ENCODE data around the gene SKP1.

SKP1 gene

GRCh38 chr5:134120386-134121138, 56.2 kb downstream of the SKP1 start:
- no peaks in the 10 kb centered on the region for H3K9me3 ChIP-seq (ENCODE audit: insufficient read depth, low read length, severe bottlenecking)
- DNase-seq (no peak), ATAC-seq (ENCODE audit: insufficient read depth, low read depth) (no peak)
- peaks cover 13% of the 10 kb centered on the region for H3K4me1 ChIP-seq (ENCODE audit: insufficient read depth, low read length)
- H4K20me1 ChIP-seq (ENCODE audit: insufficient read depth, low read length), result peaks cover 44% of the 10 kb centered on the region
- H3K27me3 ChIP-seq (ENCODE audit: insufficient read depth, low read length, poor library complexity), result peaks cover 23% of the 10 kb centered on the region
- H3K4me2 ChIP-seq (ENCODE audit: insufficient read depth, low read length), result no peak overlapping the region
- H3K9ac ChIP-seq (ENCODE audit: low read depth, low read length), result no peak overlapping the region
- no peak overlapping the region for H3K27ac ChIP-seq (ENCODE audit: low read length)
- TF ChIP-seq EZH2 (IDR thresholded peaks at IDR 0.05; ENCODE audit: borderline replicate concordance, low read depth, low read length, severe bottlenecking) (no peak), CTCF (IDR thresholded peaks at IDR 0.05; ENCODE audit: borderline replicate concordance, extremely low read depth, low read length, poor library complexity, severe bottlenecking) (no peak)
- no peaks in the 10 kb centered on the region for H3K36me3 ChIP-seq (ENCODE audit: insufficient read depth, low read length)
- no peak overlapping the region for H2AFZ ChIP-seq (ENCODE audit: low read depth, low read length)
- no peaks in the 10 kb centered on the region for H3K79me2 ChIP-seq (ENCODE audit: insufficient read depth, low read length)
- H3K4me3 ChIP-seq (ENCODE audit: low read depth in 1 of 2, low read length in 2 of 2), result no peak overlapping the region

GRCh38 chr5:134119720-134120119, 57.0 kb downstream of the SKP1 start:
- Histone ChIP-seq H4K20me1 (ENCODE audit: insufficient read depth, low read length) (peaks cover 44% of the 10 kb centered on the region), H3K27ac (ENCODE audit: low read length) (no peak overlapping the region)

GRCh38 chr5:134118212-134118835, 58.4 kb downstream of the SKP1 start:
- no peak overlapping the region for H3K9ac ChIP-seq (ENCODE audit: low read depth, low read length)
- H3K4me2 ChIP-seq (ENCODE audit: insufficient read depth, low read length), result no peak overlapping the region
- DNase-seq (no peak), ATAC-seq (ENCODE audit: insufficient read depth, low read depth) (no peak)
- no peak overlapping the region for H2AFZ ChIP-seq (ENCODE audit: low read depth, low read length)
- peaks cover 21% of the 10 kb centered on the region for H3K4me1 ChIP-seq (ENCODE audit: insufficient read depth, low read length)
- H3K9me3 ChIP-seq (ENCODE audit: insufficient read depth, low read length, severe bottlenecking), result no peaks in the 10 kb centered on the region
- no peak overlapping the region for H3K4me3 ChIP-seq (ENCODE audit: low read depth in 1 of 2, low read length in 2 of 2)
- H3K36me3 ChIP-seq (ENCODE audit: insufficient read depth, low read length), result no peaks in the 10 kb centered on the region
- H3K27me3 ChIP-seq (ENCODE audit: insufficient read depth, low read length, poor library complexity), result peaks cover 38% of the 10 kb centered on the region
- H4K20me1 ChIP-seq (ENCODE audit: insufficient read depth, low read length), result peaks cover 42% of the 10 kb centered on the region
- H3K27ac ChIP-seq (ENCODE audit: low read length), result no peak overlapping the region
- H3K79me2 ChIP-seq (ENCODE audit: insufficient read depth, low read length), result no peaks in the 10 kb centered on the region
- no peak for TF ChIP-seq CTCF (IDR thresholded peaks at IDR 0.05; ENCODE audit: borderline replicate concordance, extremely low read depth, low read length, poor library complexity, severe bottlenecking)
- no peak for TF ChIP-seq EZH2 (IDR thresholded peaks at IDR 0.05; ENCODE audit: borderline replicate concordance, low read depth, low read length, severe bottlenecking)

More at GRCh38 chr5:134119720-134120119, 57.0 kb downstream of the SKP1 start:
- DNase-seq, result no peak
- H3K36me3 ChIP-seq (ENCODE audit: insufficient read depth, low read length), result no peaks in the 10 kb centered on the region
- ATAC-seq (ENCODE audit: insufficient read depth, low read depth), result no peak
- no peak overlapping the region for H3K9ac ChIP-seq (ENCODE audit: low read depth, low read length)
- no peak overlapping the region for H2AFZ ChIP-seq (ENCODE audit: low read depth, low read length)
- H3K4me3 ChIP-seq (ENCODE audit: low read depth in 1 of 2, low read length in 2 of 2), result no peak overlapping the region
- TF ChIP-seq EZH2 (IDR thresholded peaks at IDR 0.05; ENCODE audit: borderline replicate concordance, low read depth, low read length, severe bottlenecking) (no peak), CTCF (IDR thresholded peaks at IDR 0.05; ENCODE audit: borderline replicate concordance, extremely low read depth, low read length, poor library complexity, severe bottlenecking) (no peak)
- peaks cover 29% of the 10 kb centered on the region for H3K27me3 ChIP-seq (ENCODE audit: insufficient read depth, low read length, poor library complexity)
- no peaks in the 10 kb centered on the region for H3K9me3 ChIP-seq (ENCODE audit: insufficient read depth, low read length, severe bottlenecking)
- H3K4me2 ChIP-seq (ENCODE audit: insufficient read depth, low read length), result no peak overlapping the region
- peaks cover 14% of the 10 kb centered on the region for H3K4me1 ChIP-seq (ENCODE audit: insufficient read depth, low read length)
- H3K79me2 ChIP-seq (ENCODE audit: insufficient read depth, low read length), result no peaks in the 10 kb centered on the region
